Stimulated activated CD4-positive, alpha-beta T cell treated with anti-CD3 and anti-CD28 coated beads, Interleukin-15, amount 100 ng/mL, for 48 hours (primary cell): ENCODE measurements around the gene CFAP99.

Experiments
- DNase-seq, 2 donors: peaks; one replicate each; pipeline ENCODE4 v3.0.0-alpha.2; 2020; ENCODE audit warnings: low read depth in 2 of 2

The CFAP99 gene

GRCh38 chr4:2390784-2391421 is 27.9 kb upstream of the CFAP99 start:
- no peak for DNase-seq

GRCh38 chr4:2393353-2394270 is 25.1 kb upstream of the CFAP99 start:
- DNase-seq: no peak

GRCh38 chr4:2394528-2394927 is 24.2 kb upstream of the CFAP99 start:
- no peak for DNase-seq

GRCh38 chr4:2395038-2395437 is 23.7 kb upstream of the CFAP99 start:
- no peak for DNase-seq

- DNase-seq: no peak
Observed at GRCh38 chr4:2395584-2395983, 23.2 kb upstream of the CFAP99 start.

- DNase-seq: no peak
Observed at GRCh38 chr4:2396781-2397368, 21.9 kb upstream of the CFAP99 start.

GRCh38 chr4:2397596-2398379 is 21.0 kb upstream of the CFAP99 start:
- no peak for DNase-seq

- DNase-seq: no peak
Observed at GRCh38 chr4:2399216-2399615, 19.5 kb upstream of the CFAP99 start.

- no peak for DNase-seq
Observed at GRCh38 chr4:2399631-2400190, 19.0 kb upstream of the CFAP99 start.

GRCh38 chr4:2400841-2401609 is 17.7 kb upstream of the CFAP99 start:
- DNase-seq: no peak

GRCh38 chr4:2401610-2401983 is 17.2 kb upstream of the CFAP99 start:
- DNase-seq: no peak

GRCh38 chr4:2402048-2402842 is 16.5 kb upstream of the CFAP99 start:
- DNase-seq: no peak

GRCh38 chr4:2402941-2403340 is 15.8 kb upstream of the CFAP99 start:
- no peak for DNase-seq

GRCh38 chr4:2406406-2406805 is 12.3 kb upstream of the CFAP99 start:
- no peak for DNase-seq

GRCh38 chr4:2406920-2407319 is 11.8 kb upstream of the CFAP99 start:
- no peak for DNase-seq

- no peak for DNase-seq
Observed at GRCh38 chr4:2407991-2408342, 10.8 kb upstream of the CFAP99 start.

- DNase-seq: no peak
Observed at GRCh38 chr4:2408401-2408958, 10.3 kb upstream of the CFAP99 start.

GRCh38 chr4:2408976-2409375 is 9.8 kb upstream of the CFAP99 start:
- no peak for DNase-seq

GRCh38 chr4:2409381-2409783 is 9.4 kb upstream of the CFAP99 start:
- no peak for DNase-seq
